ENCODE data around the gene MAGEC1. TPM values are rescaled to one million over a fixed set of nuclear protein-coding genes. Genes with fewer than 3 reads are reported as not detected.

Gene MAGEC1
- polyA plus RNA-seq, 4 donors = not detected

Other genes with a start within 250 kb of the MAGEC1 start
- not detected for gene SPANXD, start 205.2 kb upstream of the MAGEC1 start, polyA plus RNA-seq (ENCODE audit: insufficient read length in 4 of 4)
- under 1 TPM in 3 of 4 donors, not detected in 1; 0.14 to 0.62 (median 0.27) TPM for gene MAGEC3, start 65.6 kb upstream of the MAGEC1 start, polyA plus RNA-seq (ENCODE audit: insufficient read length in 4 of 4)